HUES48 (cell line): ENCODE measurements around the gene KCNB1.
"Not testable (repeated sequence)": the region's sequence is repeated elsewhere in the genome, so short reads cannot be mapped to it uniquely, and the experiment has no call there.

ENCODE experiments used
- H3K27ac ChIP-seq: one replicate; pipeline ENCODE4 v1.7.0; 2013; ENCODE audit warnings: low read depth, low read length, inconsistent platforms
- H3K27me3 ChIP-seq: 2 replicates; pipeline ENCODE4 v1.6.1; 2013; ENCODE audit warnings: mild to moderate bottlenecking, low read length; ENCODE audit not compliant: control insufficient read depth, insufficient read depth
- H3K36me3 ChIP-seq: 2 replicates; pipeline ENCODE4 v1.6.1; 2013; ENCODE audit warnings: low read length; ENCODE audit not compliant: control insufficient read depth, insufficient read depth
- H3K4me1 ChIP-seq: 2 replicates; pipeline ENCODE4 v1.6.1; 2013; ENCODE audit warnings: mild to moderate bottlenecking, low read length; ENCODE audit not compliant: control insufficient read depth, insufficient read depth
- H3K4me3 ChIP-seq: 2 replicates; pipeline ENCODE4 v1.5.1; 2013; ENCODE audit warnings: mild to moderate bottlenecking, low read depth, low read length
- H3K9ac ChIP-seq: 2 replicates; pipeline ENCODE4 v1.6.1; 2013; ENCODE audit warnings: mild to moderate bottlenecking, low read depth, low read length, moderate library complexity
- H3K9me3 ChIP-seq: 2 replicates; pipeline ENCODE4 v1.6.1; 2013; ENCODE audit warnings: low read length; ENCODE audit not compliant: control insufficient read depth, insufficient read depth

KCNB1 gene

DNA sequence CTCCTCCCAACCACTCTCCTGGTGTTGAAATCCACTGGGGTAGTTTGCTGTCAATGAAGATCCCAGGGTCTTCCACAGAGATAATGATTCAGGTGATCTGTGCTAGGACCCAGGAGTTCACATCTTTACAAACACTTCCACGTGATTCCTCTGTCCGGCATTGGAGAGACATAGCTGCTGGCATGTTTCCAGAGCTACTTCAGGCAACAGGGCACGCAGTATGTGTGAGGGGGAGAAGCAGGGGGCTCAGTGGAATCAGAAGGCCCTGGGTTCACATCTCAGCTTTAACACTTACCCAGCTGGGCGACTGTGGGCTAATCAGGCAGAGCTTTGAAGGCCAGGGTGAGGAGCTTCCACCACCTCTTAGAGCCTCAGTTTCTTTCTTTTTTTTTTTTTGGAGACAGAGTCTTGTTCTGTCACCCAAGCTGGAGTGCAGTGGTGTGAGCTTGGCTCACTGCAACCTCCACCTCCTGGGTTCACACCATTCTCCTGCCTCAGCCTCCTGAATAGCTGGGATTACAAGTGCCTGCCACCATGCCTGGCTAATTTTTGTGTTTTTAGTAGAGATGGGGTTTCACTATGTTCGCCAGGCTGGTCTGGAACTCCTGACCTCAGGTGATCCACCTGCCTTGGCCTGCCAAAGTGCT, 72.4 kb downstream of the KCNB1 start:
- H3K4me1 ChIP-seq, H3K36me3 ChIP-seq, H3K27ac ChIP-seq, H3K27me3 ChIP-seq, H3K4me3 ChIP-seq, H3K9ac ChIP-seq, H3K9me3 ChIP-seq: not testable (repeated sequence)

DNA sequence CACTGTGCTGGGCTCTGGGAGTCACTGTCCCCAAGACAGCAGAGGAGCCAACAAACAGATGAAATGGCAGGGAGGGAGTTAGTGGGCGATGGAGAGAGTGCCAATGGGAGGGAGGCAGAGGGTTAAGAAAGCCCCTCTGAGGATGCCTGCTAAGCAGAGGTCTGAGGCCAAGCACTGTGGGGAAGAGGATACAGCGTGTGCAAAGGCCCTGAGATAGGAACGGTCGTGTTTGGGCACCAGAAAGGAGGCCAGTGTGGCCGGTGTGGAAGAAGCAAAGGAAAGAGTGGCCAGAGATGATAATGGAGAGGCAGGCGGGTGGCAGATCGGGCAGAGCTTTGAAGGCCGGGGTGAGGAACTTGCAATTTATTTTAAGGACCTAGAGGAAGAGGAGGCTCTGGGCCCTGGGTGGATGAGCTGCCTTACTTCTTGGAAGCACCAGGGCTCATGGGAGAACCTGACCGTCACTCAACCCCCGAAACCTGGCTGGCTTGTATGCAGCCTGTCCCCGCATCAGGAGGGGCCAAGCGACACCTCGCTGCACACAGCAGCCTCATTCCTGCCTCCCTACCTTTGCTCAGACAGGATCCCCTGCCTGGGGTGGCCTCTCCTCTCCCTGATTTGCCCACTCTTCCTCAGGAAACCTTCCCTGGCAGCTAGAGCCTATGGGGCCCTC, 73.0 kb downstream of the KCNB1 start:
- Histone ChIP-seq H3K9ac (no peak overlapping the region), H3K36me3 (no peaks in the 10 kb centered on the region), H3K4me3 (no peak overlapping the region), H3K27ac (no peak overlapping the region), H3K27me3 (no peaks in the 10 kb centered on the region), H3K4me1 (no peaks in the 10 kb centered on the region), H3K9me3 (no peaks in the 10 kb centered on the region)

DNA sequence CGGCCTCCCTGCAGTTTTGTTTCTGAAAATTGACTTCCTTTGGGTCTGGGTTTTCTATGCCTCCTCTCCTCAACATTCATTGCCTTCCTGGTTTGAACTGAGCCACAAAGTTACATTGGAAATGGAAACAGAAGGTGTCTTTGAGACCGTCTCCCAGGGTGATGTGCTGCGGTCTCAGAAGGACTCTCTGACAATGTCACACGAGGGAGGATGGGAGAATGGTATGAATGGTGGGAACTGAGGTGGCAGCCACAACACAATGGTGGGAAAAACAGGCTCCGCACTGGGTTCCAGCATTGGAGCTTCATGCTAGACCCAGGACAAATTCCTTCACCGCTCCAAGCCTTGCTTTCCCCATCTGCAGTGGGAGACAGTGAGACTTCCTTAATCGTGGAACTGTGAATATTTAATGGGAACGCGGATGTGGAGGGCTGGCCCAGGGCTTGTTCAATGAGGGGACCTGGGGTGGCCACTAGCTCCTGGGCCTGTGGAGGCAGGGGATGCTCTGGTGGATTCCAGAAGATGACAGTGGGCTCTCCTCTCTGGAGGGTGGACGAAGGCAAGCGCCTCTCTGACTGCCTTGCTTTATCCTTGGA, 73.9 kb downstream of the KCNB1 start:
- Histone ChIP-seq H3K4me3 (no peak overlapping the region), H3K9ac (no peak overlapping the region), H3K27me3 (no peaks in the 10 kb centered on the region), H3K4me1 (no peaks in the 10 kb centered on the region), H3K9me3 (no peaks in the 10 kb centered on the region), H3K27ac (no peak overlapping the region), H3K36me3 (no peaks in the 10 kb centered on the region)

GRCh38 chr20:49406666-49407065, 75.8 kb downstream of the KCNB1 start:
- H3K27me3 ChIP-seq = no peaks in the 10 kb centered on the region

DNA sequence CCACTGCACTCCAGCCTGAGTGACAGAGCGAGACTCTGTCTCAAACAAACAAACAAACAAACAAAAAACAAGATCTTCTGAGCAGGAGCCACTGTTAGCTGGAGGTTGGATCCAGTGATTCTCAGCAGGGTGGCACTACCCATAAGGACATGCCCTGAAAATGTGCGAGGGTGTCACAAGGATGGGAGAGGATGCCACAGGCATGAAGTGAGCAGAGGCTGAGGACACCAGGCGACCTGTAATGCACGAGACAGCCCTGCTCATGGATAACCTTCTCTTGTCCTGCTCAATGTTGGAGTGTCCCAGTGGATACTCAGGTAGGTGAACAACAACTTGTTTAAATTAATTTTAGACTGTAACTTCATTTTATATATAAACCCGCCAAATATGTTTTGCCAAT, 76.8 kb downstream of the KCNB1 start:
- Histone ChIP-seq H3K4me1 (no peaks in the 10 kb centered on the region), H3K36me3 (no peaks in the 10 kb centered on the region), H3K9me3 (no peaks in the 10 kb centered on the region), H3K9ac (no peak overlapping the region), H3K27me3 (no peaks in the 10 kb centered on the region), H3K27ac (no peak overlapping the region), H3K4me3 (no peak overlapping the region)

More at GRCh38 chr20:49406666-49407065, 75.8 kb downstream of the KCNB1 start:
- Histone ChIP-seq H3K9ac (no peak overlapping the region), H3K4me1 (no peaks in the 10 kb centered on the region), H3K36me3 (no peaks in the 10 kb centered on the region), H3K27ac (no peak overlapping the region), H3K4me3 (no peak overlapping the region), H3K9me3 (no peaks in the 10 kb centered on the region)

- H3K27ac ChIP-seq = peak overlapping the region; percentile 17
- H3K9ac ChIP-seq = no peak overlapping the region
- H3K36me3 ChIP-seq = no peaks in the 10 kb centered on the region
- H3K4me1 ChIP-seq = no peaks in the 10 kb centered on the region
- H3K9me3 ChIP-seq = no peaks in the 10 kb centered on the region
- no peaks in the 10 kb centered on the region for H3K27me3 ChIP-seq
- no peak overlapping the region for H3K4me3 ChIP-seq
Observed at GRCh38 chr20:49405062-49405683, 77.3 kb downstream of the KCNB1 start.

DNA sequence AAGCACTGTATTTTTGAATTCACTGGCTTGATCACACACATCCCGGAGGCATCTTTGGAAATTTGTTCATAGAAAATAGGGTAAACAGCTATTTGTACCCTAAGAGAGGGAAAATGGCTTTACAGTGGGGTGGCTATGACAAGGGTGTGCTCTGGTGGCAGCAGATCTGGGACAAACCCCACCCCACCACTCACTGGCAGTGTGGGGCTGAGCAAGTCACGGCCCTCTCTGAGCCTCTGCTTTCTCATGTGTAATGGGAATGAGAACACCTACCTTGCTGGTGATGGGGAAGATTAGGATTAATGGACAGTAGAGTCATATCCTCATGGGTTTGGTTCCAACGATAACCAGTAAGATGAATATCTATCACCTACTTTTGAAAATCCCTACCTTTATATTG, 78.0 kb downstream of the KCNB1 start:
- H3K27me3 ChIP-seq = no peaks in the 10 kb centered on the region
- H3K4me3 ChIP-seq = no peak overlapping the region
- no peaks in the 10 kb centered on the region for H3K9me3 ChIP-seq
- H3K36me3 ChIP-seq = no peaks in the 10 kb centered on the region
- H3K4me1 ChIP-seq = no peaks in the 10 kb centered on the region
- H3K27ac ChIP-seq = no peak overlapping the region
- no peak overlapping the region for H3K9ac ChIP-seq

DNA sequence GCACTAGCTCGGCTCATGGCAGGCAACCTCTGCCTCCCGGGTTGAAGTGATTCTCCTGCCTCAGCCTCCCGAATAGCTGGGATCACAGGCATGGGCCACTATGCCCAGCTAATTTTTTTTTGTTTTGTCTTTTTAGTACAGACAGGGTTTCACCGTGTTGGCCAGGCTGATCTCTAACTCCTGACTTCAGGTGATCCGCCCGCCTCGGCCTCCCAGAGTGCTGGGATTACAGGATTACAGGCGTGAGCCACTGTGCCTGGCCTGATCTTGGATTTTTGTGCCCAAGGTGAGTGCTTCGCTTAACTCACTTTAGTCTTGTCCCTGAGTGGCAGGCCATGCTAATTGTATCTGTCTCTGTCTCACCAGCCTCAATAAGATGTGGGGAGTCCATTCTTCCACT, 78.6 kb downstream of the KCNB1 start:
- H3K27ac ChIP-seq = no peak overlapping the region

GRCh38 chr20:49403012-49403411, 79.5 kb downstream of the KCNB1 start:
- H3K36me3 ChIP-seq = no peaks in the 10 kb centered on the region
- H3K9me3 ChIP-seq = no peaks in the 10 kb centered on the region
- H3K4me1 ChIP-seq = no peaks in the 10 kb centered on the region
- H3K9ac ChIP-seq = no peak overlapping the region
- H3K4me3 ChIP-seq = no peak overlapping the region
- H3K27me3 ChIP-seq = no peaks in the 10 kb centered on the region
- H3K27ac ChIP-seq = no peak overlapping the region

More for the DNA sequence above, 78.6 kb downstream of the KCNB1 start:
- Histone ChIP-seq H3K36me3 (no peaks in the 10 kb centered on the region), H3K4me3 (no peak overlapping the region), H3K4me1 (no peaks in the 10 kb centered on the region), H3K27me3 (no peaks in the 10 kb centered on the region), H3K9me3 (no peaks in the 10 kb centered on the region), H3K9ac (no peak overlapping the region)

DNA sequence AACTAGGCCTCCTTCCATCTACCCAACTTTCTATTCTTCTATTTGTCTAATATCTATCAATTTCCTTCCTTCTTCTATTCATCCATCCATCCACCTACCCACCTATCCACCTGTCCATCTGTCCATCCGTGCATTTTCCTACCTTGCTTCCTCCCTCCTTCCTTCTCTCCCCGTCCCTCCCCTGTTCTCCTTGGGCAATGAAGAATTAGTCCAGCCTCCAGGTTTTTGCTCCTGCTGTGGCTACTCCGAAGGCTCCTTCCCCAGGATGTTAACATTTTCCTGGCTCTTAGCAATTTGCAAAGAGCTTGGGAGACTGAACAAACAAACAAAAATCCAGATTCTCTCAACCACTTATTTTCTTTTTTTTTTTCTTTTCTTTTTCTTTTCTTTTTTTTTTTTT, 81.6 kb downstream of the KCNB1 start:
- no peaks in the 10 kb centered on the region for H3K27me3 ChIP-seq
- no peaks in the 10 kb centered on the region for H3K36me3 ChIP-seq
- no peak overlapping the region for H3K4me3 ChIP-seq
- H3K4me1 ChIP-seq = no peaks in the 10 kb centered on the region
- no peak overlapping the region for H3K27ac ChIP-seq
- no peaks in the 10 kb centered on the region for H3K9me3 ChIP-seq
- H3K9ac ChIP-seq = no peak overlapping the region

DNA sequence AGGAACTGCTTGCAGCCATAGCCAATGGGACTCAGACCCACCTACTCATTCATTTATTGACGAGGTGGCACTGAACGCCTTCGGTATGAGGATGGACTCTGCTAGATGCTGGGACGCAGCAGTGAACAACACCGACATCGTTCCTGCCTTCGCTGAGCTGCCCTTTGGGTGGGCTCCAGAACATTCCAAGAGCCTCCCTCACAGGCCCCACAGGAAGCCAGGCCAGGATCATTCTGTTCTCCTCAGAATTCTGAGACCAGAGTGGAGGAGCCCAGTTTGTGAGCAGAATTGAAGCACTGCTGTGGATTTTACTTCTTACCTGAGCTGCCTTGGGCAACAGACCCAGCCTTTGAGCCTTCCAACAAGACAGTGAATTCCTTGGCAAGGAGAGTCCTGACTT, 82.1 kb downstream of the KCNB1 start:
- H3K27ac ChIP-seq = no peak overlapping the region

More for the DNA sequence above, 82.1 kb downstream of the KCNB1 start:
- H3K9me3 ChIP-seq = no peaks in the 10 kb centered on the region
- H3K9ac ChIP-seq = no peak overlapping the region
- H3K4me3 ChIP-seq = no peak overlapping the region
- no peaks in the 10 kb centered on the region for H3K27me3 ChIP-seq
- no peaks in the 10 kb centered on the region for H3K4me1 ChIP-seq
- H3K36me3 ChIP-seq = no peaks in the 10 kb centered on the region
